ENCODE results near the gene DLG4.

GRCh38 chr17:7216242-7217112 lies 3.2 kb downstream of the DLG4 start:
- TF ChIP-seq CTCF (conservative IDR thresholded peaks at IDR 0.05; ENCODE audit: low read length) (no peak), EZH2phosphoT487 (IDR thresholded peaks at IDR 0.05; ENCODE audit: borderline replicate concordance, low read depth, low read length) (no peak)
